ENCODE data around the gene CS. TPM values are rescaled to one million over a fixed set of nuclear protein-coding genes. Genes with fewer than 3 reads are reported as not detected.

CS gene
- total RNA-seq, 1 donor from 2014 or later = 67.0 TPM

DNA sequence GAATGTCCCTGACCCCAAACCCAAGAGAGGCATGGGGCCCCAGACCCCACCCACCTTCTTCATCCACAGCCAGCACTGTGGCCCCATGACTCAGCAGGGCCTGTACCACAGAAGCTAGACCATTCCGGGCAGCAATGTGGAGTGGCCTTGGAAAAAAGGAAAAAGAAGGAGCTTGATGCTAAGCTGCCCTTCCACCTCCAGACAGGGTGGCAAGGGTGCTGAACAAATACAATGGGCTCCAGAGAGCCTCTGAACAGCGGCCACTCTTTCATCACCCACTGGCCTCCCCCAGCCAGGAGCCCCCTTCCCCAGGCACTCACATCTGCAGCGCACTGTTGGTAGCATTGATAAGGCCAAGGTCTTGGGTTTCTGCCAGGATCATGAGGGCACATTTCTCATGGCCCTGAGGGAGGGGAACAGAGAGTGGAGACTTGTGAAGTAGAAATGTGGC lies 56.4 kb downstream of the CS start:
- no peak for DNase-seq

DNA sequence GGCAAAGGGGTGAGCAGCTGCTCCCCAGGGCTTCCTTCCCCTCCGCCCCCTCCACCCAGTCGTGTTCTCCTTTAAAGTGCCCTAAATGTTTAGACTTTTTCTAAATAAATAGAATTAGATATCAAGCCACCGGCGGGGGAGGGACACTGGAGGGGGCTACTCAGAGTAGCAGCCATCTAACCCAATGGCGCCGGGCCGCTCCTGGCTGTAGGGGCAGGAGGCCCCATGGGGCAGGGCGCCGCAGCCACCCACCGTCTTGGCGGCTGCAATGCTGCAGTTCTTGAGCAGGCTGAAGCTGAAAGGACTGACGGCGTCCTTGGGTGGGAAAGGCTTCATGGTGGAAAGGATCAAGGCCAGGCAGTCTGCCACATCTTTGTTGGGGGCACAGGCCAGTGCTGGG lies 57.1 kb downstream of the CS start:
- DNase-seq = no peak

DNA sequence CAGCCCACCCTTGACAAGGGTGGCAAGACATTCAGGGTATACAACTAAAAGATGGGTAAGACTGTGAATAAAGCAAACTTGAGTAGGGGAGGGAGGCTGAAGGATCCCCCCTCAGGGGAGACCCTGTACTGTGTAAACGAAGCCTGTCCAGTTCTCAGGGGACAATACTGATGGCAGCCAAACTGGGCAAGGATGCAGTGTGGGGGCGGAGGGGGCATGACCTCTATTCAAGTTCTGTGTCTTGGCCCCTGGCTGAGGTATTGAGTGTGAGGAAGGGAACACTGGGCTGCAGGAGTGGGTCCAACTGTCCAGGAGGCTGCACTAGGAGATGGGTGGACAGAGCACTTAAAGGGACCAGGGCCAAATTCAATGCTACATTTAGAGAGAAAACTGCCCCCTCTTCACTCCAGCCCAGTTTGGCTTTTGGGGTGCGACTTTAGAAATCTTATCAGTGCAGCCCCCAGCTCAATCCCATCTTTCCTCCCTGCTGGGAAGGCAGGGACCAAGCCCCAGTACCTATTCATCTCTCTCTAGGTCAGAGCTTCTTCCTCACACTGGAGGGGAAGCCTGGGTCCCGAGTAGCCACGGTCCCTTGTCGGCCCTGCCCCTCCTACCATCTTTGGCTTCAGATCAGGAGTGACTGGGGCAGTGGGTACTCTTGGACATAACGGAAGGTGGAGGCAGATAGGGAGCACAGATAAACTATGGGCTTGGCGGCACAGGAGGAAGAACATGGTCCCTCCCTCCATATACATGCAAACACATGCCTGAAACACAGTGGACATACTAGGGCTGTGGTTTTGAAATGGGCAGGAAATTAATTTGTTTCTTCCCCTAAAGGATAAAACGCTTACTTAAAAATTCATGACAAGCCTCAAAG lies 58.5 kb downstream of the CS start:
- no peak for DNase-seq

DNA sequence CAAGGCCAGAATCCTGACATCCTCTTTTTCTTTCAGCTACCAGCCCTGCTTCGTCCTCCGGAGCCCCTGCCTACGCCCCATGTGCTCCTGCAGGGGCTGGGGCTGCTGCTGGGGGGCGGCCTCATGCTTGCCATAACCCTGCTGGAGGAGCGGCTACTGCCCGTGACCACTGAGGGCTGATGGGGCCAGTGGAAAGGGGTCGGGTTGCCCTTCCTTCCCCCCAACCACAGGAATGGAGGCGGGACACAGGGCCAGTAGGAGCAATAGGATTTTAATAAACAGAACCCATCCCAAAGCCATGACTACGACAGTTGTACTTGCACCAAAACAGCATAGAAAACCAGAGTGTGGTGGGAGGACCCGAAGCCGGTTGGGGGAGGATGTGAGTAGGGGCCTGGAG lies 62.6 kb downstream of the CS start:
- DNase-seq = no peak

DNA sequence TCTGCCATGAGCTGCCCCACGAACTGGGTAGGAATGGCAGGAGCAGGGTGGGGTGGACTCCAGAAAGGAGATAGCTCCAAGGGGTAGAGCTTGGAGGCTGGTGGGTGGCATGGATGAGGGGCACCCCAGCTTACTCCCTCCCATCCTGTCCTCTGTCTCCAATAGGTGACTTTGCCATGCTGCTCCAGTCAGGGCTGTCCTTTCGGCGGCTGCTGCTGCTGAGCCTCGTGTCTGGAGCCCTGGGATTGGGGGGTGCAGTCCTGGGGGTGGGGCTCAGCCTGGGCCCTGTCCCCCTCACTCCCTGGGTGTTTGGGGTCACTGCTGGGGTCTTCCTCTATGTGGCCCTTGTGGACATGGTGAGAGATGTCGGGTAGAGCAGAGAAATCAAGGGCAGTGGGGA lies 63.1 kb downstream of the CS start:
- DNase-seq = no peak

DNA sequence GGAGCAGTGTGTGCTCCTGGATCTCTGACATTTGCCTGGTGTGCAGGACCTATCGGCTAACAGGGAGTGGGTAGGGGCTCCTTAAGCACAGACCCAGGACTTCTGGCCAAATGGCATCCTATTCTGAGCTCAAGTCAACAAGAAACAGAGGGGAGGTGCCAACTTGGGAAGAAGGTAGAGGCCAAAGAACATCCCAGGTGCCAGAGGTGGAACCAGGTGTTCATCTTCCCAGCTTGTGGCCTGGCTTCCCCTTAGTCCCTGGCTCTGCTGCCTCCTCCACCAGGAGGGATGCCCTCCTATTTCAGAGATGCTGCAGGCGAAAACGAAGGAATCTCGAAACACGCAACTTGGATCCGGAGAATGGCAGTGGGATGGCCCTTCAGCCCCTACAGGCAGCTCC lies 64.0 kb downstream of the CS start:
- no peak for DNase-seq

DNA sequence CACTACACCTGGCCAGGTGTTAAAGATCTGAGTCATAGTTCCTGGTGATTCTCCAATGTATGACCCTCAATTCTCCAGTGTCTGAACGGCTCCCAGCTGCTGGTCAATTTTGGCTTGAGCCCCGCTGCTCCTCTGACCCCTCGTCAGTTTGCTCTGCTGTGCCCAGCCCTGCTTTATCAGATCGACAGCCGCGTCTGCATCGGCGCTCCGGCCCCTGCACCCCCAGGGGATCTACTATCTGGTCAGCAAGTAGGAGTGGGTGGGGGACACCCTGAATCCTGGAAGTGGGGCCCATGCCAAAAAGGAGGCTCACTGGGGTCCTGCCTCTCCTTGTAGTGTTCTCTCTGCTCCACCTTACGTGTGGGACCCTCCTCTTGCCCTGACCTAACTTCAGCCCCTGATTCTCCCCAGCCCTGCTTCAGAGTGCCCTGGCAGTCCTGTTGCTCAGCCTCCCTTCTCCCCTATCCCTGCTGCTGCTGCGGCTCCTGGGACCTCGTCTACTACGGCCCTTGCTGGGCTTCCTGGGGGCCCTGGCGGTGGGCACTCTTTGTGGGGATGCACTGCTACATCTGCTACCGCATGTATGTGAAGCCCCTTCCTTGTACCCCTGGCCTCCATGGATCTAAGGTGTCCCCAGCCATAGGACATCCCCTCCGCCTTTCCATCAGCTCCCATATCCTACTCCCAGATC lies 65.2 kb downstream of the CS start:
- DNase-seq = no peak

DNA sequence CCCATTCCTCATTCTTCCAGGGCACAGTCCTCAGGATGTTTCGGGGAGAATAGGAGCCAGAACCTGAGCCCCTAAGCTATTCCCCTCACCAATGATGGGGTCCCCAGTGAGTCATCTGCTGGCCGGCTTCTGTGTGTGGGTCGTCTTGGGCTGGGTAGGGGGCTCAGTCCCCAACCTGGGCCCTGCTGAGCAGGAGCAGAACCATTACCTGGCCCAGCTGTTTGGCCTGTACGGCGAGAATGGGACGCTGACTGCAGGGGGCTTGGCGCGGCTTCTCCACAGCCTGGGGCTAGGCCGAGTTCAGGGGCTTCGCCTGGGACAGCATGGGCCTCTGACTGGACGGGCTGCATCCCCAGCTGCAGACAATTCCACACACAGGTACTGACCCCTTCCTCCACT lies 68.9 kb downstream of the CS start:
- DNase-seq = no peak

DNA sequence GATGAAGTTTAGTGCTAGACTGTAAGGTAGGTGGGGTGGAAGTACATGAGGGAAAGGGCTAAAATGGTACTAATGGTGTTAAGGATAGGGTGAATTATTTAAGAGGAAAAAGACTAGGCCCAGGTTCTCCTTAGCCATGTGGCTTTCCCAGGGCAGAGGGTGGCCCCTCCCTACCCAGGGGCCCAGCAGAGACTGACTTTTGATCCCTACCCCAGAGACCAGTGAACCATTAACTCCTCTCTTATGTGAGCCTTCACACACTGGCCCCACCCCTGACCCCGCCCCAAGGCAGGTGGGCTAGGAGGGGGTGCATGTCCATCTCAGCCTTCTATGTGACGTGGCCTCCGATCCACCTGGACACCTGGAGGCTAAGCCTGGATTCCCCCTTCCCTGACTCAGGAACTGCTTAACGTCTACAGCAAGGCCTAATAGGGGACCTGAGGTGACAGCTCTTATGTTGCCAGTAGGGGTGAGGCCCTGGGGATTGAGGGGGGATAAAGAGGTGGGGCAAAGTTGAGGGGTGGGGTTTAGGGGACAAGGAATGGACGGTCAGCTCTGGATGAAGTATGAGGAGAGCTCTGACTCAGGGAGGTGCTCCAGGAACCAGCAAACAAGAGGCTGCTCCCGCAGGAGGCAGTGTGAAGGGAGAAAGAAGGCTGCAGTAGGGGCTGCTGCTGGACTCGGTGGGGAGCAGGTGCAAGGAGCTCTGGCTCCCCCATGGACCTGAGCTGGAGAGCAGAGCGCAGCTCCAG lies 69.5 kb downstream of the CS start:
- DNase-seq = no peak

DNA sequence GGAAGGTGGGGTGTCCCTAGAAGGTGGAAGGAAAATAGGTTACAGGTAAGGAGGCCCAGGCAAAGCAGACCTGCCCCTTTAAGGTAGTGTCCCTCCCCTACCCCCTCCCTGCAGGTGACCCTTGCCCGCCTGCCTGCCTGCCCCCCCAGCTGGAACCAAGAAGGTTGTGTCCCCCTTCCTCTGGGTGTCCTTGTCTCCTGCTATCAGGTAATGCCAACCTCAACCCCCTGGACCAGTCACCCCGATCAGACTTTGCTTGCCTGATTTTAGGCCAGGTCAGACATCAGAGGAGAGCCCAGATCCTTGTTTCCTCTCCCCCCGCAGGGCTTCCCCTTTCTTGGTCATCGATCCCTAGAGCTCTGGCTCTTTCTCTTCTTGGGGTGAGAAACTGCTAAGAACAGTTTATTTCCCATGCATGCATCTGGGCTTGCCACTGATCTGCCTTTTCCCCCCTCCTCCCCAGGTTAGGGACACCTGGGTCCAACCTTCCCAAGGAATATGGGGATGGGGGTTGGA lies 70.2 kb downstream of the CS start, which contains the start of gene SLC39A5:
Gene SLC39A5, plus strand, starts transcription at position 136 of the 516 bp plus-strand sequence. CDS start 1,224 bp downstream, outside the sequence.
- no peak for DNase-seq

DNA sequence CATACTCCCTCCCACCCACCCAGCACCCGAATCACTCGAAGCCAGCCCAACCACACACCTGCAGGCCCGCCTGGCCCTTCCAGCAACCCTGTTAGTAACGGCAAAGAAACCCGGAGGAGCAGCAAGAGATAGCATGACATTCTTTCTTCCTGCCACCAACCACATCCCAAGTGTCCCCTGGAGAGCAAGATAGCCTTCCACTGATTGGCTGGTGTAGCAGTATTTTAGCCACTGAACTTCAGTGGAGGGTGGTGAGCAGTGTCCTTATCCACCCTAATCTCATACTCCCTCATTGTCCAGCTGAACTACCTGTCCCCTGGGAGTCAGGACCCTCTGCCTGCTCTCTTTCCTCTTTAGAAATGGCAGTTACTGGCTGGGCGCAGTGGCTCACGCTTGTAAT lies 71.0 kb downstream of the CS start:
- no peak for DNase-seq

DNA sequence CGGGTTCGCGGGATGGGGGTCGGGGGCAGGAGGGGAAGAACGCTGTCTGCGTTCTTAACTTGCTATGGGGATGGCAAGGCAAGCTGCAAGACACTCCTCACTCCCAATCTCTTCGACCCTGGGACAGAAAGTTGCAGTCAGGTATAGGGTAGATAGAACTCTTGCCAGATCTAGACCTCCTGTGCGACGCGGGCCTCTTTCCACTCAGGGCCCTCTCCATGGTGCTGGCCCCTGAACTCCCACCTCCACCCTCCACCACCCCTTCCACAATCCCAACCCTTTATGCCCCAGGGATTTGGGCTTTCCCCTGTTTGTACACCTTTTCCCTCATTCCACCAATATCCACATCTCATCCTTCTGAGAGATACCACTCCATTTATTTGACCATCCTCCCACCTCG lies 75.2 kb downstream of the CS start:
- no peak for DNase-seq

DNA sequence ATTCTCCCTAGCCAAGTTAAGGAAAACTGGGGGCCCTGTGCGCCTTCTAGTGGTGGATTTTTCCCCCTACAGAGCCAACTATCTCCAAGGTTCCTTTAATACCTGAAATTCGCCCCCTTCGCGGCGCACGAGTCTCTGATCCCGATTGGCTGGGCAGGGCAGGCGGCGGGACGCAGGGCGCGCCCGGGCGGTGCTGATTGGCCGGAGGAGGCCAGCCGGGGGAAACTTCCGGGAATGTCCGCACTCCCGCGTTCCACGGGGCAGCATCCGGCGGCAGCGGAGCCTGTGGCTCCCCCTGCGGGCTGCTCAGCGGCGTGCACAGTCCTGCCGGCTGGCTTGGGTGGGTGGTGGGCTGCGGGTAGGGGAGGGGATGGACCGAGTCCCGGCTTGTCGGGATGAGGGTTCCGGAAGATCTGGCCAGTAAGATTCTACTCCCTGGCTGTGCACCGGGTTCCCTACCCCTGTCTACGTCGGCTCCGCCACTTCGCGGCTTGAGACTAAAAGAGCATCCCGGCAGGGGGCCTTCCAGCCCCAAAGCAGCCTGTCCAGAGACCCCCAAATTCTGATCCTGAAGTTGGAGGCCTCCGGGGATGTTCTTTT lies 75.9 kb downstream of the CS start, which contains the start of gene NABP2:
Gene NABP2, plus strand, starts transcription at position 241 of the 600 bp plus-strand sequence. CDS start 515 bp downstream, outside the sequence.
- DNase-seq = peak; percentile 99

DNA sequence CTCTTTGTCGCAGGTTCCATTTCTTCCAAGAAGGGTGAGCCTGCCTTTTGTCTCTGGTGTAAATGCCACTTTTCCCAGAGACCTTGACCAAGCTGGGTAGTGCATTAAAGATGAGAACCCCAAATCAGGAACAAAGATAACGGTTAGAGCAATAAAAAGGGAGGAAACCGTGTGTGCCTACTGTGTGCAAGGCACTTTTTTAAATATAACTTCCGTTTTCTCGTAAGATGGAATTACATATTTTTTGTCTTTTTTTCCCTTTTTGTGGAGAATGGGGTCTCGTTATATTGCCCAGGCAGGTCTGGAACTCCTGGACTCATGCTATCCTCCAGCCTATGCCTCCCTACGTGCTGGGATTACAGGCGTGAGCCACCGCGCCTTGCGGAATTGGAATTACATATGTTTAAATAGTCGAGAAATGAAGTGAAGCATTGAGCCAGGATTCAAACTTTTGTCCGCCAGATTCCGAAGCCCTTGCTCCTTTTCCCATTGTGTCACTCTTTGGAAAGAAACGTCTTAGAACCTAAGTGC lies 76.5 kb downstream of the CS start:
- DNase-seq = no peak

DNA sequence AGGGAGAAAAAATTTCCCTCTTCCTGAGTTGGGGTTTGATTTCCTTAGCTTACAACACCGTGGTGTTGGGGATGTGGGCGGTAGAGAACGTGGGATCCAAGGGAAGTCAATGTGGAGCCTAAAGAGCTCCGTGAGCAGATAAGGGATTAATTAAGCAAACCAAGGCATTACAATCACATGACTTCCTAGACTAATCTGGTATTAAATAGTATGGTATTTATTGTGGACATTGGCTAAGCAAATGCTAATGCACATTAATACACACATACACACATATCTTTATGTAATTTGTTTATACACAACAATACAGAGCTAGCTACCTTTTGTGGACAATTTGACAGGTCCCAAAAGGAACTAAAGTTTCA lies 77.6 kb downstream of the CS start:
- DNase-seq = no peak

DNA sequence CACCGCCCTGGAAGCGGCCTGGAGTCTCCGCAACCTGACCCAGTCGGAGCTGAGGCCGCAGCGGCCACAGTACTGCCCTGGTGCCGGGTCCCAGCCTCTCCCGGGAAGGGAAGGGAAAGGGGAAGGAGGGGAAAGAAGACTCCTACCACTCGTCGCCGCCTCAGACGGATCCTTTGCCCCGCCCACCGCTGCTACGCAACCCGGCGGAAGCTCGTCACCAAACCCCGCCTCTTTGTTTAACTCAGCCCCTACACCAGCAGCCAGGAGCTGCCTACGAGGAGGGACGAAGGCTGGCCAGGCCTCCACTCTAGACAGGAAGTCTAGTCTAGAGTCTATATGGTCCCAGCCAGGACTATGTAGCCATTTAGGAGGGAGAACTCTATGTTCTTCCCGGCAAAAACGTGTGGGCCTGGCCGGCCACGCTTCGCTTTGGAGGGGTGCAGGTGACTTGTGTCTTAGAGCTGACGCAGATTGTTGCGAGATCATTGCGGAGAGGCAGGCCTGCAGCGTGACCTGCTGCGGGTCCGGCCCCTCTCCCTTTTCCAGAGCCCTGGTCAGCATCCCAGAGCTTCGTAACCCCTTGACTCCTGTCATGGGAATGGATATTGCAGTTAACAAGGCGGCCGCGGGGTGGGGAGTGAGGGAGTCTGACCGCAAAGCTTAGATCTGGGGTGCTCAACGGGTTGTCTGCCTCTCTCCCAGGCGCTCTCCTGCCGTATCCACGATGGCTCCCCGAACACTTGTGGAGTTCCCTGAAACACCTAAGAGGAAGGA lies 78.2 kb downstream of the CS start, which contains the start of gene RNF41:
Gene RNF41, minus strand, starts transcription at position 166 of the 774 bp plus-strand sequence. CDS start 7,875 bp downstream, outside the sequence.
- DNase-seq = peak; percentile 97

Other genes starting within 250 kb of the CS start
- gene ERBB3, start 220.2 kb downstream of the CS start, total RNA-seq = 0.34 and 0.88 TPM in 2 replicates
- gene PA2G4, start 195.8 kb downstream of the CS start, total RNA-seq = 106 and 276 TPM in 2 replicates
- 2,567 and 3,056 TPM in 2 replicates for gene RPL41, start 183.7 kb downstream of the CS start, total RNA-seq
- 4.7 and 5.6 TPM in 2 replicates for gene ZC3H10, start 182.1 kb downstream of the CS start, total RNA-seq
- gene ESYT1, start 172.1 kb downstream of the CS start, total RNA-seq = 400 and 456 TPM in 2 replicates
- gene MYL6B, start 147.7 kb downstream of the CS start, total RNA-seq = 80.8 and 96.8 TPM in 2 replicates
- gene MYL6, start 142.0 kb downstream of the CS start, total RNA-seq = 1,647 and 2,863 TPM in 2 replicates
- gene SMARCC2, start 110.8 kb downstream of the CS start, total RNA-seq = 47.5 and 51.2 TPM in 2 replicates
- gene RNF41, start 78.4 kb downstream of the CS start, total RNA-seq = 102 and 119 TPM in 2 replicates
- gene NABP2, start 76.0 kb downstream of the CS start, total RNA-seq = 24.8 and 32.9 TPM in 2 replicates
- not detected in 2 replicates for gene SLC39A5, start 70.3 kb downstream of the CS start, total RNA-seq
- gene ANKRD52, start 41.9 kb downstream of the CS start, total RNA-seq = 23.0 and 31.5 TPM in 2 replicates
- gene COQ10A, start 33.4 kb downstream of the CS start, total RNA-seq = 8.4 and 10.0 TPM in 2 replicates
- 80.0 and 94.8 TPM in 2 replicates for gene CNPY2, start 15.7 kb upstream of the CS start, total RNA-seq
- 16.8 and 24.2 TPM in 2 replicates for gene PAN2, start 33.7 kb upstream of the CS start, total RNA-seq
- 0.23 and 0.34 TPM in 2 replicates for gene IL23A, start 38.6 kb upstream of the CS start, total RNA-seq
- 72.7 and 95.0 TPM in 2 replicates for gene STAT2, start 59.8 kb upstream of the CS start, total RNA-seq
- not detected in 2 replicates for gene APOF, start 62.5 kb upstream of the CS start, total RNA-seq
- 8.8 and 24.7 TPM in 2 replicates for gene TIMELESS, start 149.1 kb upstream of the CS start, total RNA-seq
- not detected in 2 replicates for gene MIP, start 154.3 kb upstream of the CS start, total RNA-seq
- gene SPRYD4, start 168.2 kb upstream of the CS start, total RNA-seq = 1.6 and 2.4 TPM in 2 replicates
- gene GLS2, start 187.8 kb upstream of the CS start, total RNA-seq = 0.28 and 0.51 TPM in 2 replicates
- 37.9 and 76.6 TPM in 2 replicates for gene RBMS2, start 221.5 kb upstream of the CS start, total RNA-seq